Testis (tissue), 2 donors: ENCODE results near the gene ELFN1.

ENCODE experiments used
- POLR2A ChIP-seq: fragments of 450-650 bp; IDR thresholded peaks from one replicate; pipeline ENCODE4 v1.6.1; 2017; ENCODE audit warnings: antibody characterized with exemption, mild to moderate bottlenecking, moderate library complexity
- TF ChIP-seq, protein P1 (sequence below), 3 experiments: fragments of 450-650 bp in 2 of 3; fragments of 200-600 bp in 1 of 3; sonication (generic) in 1 of 3; IDR thresholded peaks; one replicate each; pipeline ENCODE4 v1.5.1; 2016 to 2019; ENCODE audit warnings: antibody characterized with exemption in 3 of 3, mild to moderate bottlenecking in 2 of 3, moderate library complexity in 1 of 3

DNA sequence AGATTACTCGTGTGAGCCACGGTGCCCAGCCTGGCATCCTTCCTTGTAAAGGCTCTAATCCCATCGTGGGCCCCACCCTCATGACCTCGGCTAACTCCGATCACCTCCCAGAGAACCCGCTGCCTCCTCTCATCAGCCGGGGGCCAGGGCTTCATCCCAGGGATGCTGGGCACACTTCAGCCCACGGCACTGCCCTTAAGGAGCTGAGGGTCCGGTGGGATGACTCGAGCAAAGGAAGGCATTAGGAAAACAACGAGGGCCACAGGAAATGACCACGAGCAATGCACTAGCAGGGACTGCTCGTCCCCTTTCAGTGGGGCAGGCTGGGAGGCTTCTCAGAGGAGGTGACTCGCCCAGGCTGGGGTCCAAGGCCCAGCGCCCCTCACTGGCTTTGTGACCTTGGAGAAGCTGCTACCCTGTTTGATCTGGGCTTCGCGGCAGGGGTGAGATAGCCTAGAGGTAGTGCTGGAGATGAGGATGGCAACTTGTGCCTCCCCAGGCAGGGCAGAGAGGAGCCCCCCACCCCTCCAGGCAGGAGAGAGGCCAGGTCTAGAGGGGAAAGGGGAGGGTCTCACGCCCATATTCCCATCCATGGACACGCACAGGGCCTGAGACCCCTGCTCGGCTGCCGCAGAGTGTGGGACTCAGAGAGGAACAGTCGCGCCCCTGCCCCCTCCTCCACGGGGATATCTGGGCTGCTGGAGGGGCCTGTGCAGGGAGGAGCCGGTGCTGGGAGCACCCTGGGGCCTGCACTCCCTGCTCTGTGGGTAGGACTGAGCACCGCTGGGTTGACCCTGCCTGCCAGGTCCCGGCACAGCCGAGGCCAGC lies 26.8 kb downstream of the ELFN1 start:
- TF ChIP-seq, protein P1, sequence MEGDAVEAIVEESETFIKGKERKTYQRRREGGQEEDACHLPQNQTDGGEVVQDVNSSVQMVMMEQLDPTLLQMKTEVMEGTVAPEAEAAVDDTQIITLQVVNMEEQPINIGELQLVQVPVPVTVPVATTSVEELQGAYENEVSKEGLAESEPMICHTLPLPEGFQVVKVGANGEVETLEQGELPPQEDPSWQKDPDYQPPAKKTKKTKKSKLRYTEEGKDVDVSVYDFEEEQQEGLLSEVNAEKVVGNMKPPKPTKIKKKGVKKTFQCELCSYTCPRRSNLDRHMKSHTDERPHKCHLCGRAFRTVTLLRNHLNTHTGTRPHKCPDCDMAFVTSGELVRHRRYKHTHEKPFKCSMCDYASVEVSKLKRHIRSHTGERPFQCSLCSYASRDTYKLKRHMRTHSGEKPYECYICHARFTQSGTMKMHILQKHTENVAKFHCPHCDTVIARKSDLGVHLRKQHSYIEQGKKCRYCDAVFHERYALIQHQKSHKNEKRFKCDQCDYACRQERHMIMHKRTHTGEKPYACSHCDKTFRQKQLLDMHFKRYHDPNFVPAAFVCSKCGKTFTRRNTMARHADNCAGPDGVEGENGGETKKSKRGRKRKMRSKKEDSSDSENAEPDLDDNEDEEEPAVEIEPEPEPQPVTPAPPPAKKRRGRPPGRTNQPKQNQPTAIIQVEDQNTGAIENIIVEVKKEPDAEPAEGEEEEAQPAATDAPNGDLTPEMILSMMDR (IDR thresholded peaks at IDR 0.05), result no peak
- no peak for TF ChIP-seq POLR2A
